Heart left ventricle (tissue), 16 donors: ENCODE data around the gene RASL10A. TPM values are rescaled to one million over a fixed set of nuclear protein-coding genes. Genes with fewer than 3 reads are reported as not detected.
A peak's percentile ranks its signal among the peaks of the same experiment; 100 is the strongest.

Experiments used
- ATAC-seq, 4 donors: fragments of 200-7000 bp; cut with Tn5 transposase; one replicate each; pipeline ENCODE4 v1.9.1; 2020 to 2022; ENCODE audit warnings: moderate library complexity in 4 of 4, mild to moderate bottlenecking in 3 of 4, moderate number of reproducible peaks in 1 of 4
- DNase-seq, 5 donors: peaks; one replicate each; pipeline ENCODE4 v3.0.0-alpha.2; 2020
- H3K27ac ChIP-seq, 12 donors: fragments of 200-600 bp; sonication (generic) in 4 of 12; one replicate each; pipeline versions ENCODE4 v1.5.0 to v1.8.0; 2016 to 2022; ENCODE audit warnings: mild to moderate bottlenecking in 2 of 12
- H3K27me3 ChIP-seq, 9 donors: fragments of 200-600 bp; sonication (generic) in 2 of 9; one replicate each; pipeline versions ENCODE4 v1.5.1 to v1.8.0; 2016 to 2022; ENCODE audit warnings: mild to moderate bottlenecking in 3 of 9
- H3K36me3 ChIP-seq, 9 donors: fragments of 200-600 bp; sonication (generic) in 2 of 9; one replicate each; pipeline versions ENCODE4 v1.5.0 to v1.8.0; 2018 to 2022; ENCODE audit warnings: mild to moderate bottlenecking in 2 of 9
- H3K4me1 ChIP-seq, 12 donors: fragments of 200-600 bp; sonication (generic) in 4 of 12; one replicate each; pipeline versions ENCODE4 v1.5.0 to v1.8.0; 2016 to 2022; ENCODE audit warnings: mild to moderate bottlenecking in 3 of 12
- H3K4me3 ChIP-seq, 12 donors: fragments of 200-600 bp; sonication (generic) in 4 of 12; one replicate each; pipeline versions ENCODE4 v1.5.0 to v1.8.0; 2017 to 2022; ENCODE audit warnings: mild to moderate bottlenecking in 9 of 12, moderate library complexity in 4 of 12
- H3K9me3 ChIP-seq, 12 donors: fragments of 200-600 bp; sonication (generic) in 4 of 12; one replicate each; pipeline versions ENCODE4 v1.5.0 to v1.8.0; 2016 to 2022; ENCODE audit warnings: mild to moderate bottlenecking in 1 of 12
- POLR2A ChIP-seq, 2 donors: fragments of 450-650 bp; IDR thresholded peaks; one replicate each; pipeline ENCODE4 v1.6.1; 2017; ENCODE audit warnings: antibody characterized with exemption in 2 of 2, mild to moderate bottlenecking in 2 of 2, moderate library complexity in 2 of 2
- WGBS, 4 donors: extraction: QIAGEN DNeasy Blood & Tissue Kit in 2 of 4; methylation state at CpG; one replicate each; pipeline versions ENCODE4 v1.1.5 to v1.1.7; 2013 to 2018; 5-methylcytosine and 5-hydroxymethylcytosine counted together
- intact Hi-C, 10 donors: fragments of 100-400 bp; cut with DNase I; formaldehyde crosslinking; loops; one replicate each; pipeline versions ENCODE4 v1.11.1 to v1.14.2; 2022
- polyA plus RNA-seq, 2 donors: library from polyadenylated mRNA; stranded (reverse); fragments of 200-250 nt; gene quantifications; one replicate each; pipeline ENCODE4 v1.2.3, GENCODE V29; 2013
- total RNA-seq, 9 donors: library from RNA; depleted of rRNA in 2 of 9; stranded (reverse); fragments of >200 nt in 2 of 9; fragmentation: NEBNext Ultra II Directional in 3 of 9; extraction: Animal tissue kit (Norgen Biotek cat#: 25700) in 3 of 9; gene quantifications; one replicate each; pipeline versions ENCODE4 v1.1.0 to v1.2.4, GENCODE V29; 2016 to 2023
- TF ChIP-seq, protein P1 (sequence below), 12 donors: fragments of 200-600 bp; sonication (generic) in 4 of 12; IDR thresholded peaks; one replicate each; pipeline versions ENCODE4 v1.5.0 to v1.8.0; 2018 to 2022; ENCODE audit warnings: antibody characterized with exemption in 12 of 12, mild to moderate bottlenecking in 5 of 12
- donor health status: ischemic (EF 13 %, LVEDD 7.1; RV severe dilation, severe dysfunction).
- donor health status: healthy with polysubstance abuse.
- donor health status: DM: no; HTN: yes; CAD: no.
- donor health status: DM: no; HTN: no; CAD: no.
- donor health status: ischemic (EF 25% LVEDD 6.9; RV normal size, moderate dysfunction).
- donor health status: ischemic (EF 25% LVEDD 5.7; RV mildly dilated, moderate dysfunction).
- donor health status: healthy.
- donor health status: DM: yes; HTN: yes; CAD: no.
- donor health status: ischemic (EF 35%, LVEDD 5.7; RV mildly dilated, moderate dysfunction).
- donor health status: nonischemic (EF 11% LVEDD 7.7; RV severe dilation, severe dysfunction).
- donor health status: DM: yes; HTN: yes; CAD: no.
- donor health status: PGD.
- donor health status: ischemic (EF 29% LVEDD 5.4; RV normal size, mild dysfunction).
- donor health status: nonischemic (EF 23%, LVEDD 6.1; RV moderate dilation, normal function).

Gene RASL10A
- total and polyA plus RNA-seq, 11 donors, result 0.29 to 5.8 (median 1.1) TPM

DNA sequence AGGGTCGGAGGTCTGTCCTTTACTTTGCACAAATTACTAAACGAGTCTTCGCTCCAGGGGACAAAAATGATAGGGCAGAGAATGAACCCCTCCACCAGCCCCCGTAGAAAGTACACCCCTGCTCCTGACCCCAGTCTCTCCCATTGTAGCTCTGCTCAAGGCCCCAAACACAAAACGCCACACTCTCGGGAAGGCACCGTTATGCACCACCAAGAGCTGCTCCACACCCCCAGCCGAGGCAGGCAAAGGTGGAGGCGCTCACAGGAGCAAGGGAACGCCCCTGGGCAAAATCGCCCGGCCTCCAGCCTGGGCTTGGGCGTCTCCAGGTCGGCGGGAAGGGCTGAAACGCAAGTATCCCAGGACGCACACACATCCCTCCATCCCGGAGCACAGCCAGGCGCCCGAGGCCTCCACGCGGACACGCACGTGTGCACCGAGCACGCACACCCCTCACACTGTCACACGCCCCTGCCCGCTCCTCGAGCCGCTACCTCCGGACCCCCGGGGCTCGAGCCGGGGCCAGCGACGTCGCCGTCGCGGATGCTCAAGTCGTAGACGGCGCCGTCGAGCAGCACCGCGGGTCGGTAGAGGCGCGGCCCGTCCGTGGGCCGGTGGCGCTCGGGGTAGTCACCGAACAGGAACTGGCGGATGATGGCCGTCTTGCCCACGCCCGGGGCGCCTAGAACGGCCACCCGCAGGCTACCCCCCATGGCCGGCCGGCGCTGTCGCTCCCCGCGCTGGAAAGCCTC lies 786 bp downstream of the RASL10A start:
- TF ChIP-seq POLR2A (IDR thresholded peaks at IDR 0.05), result no peak
- TF ChIP-seq, protein P1, sequence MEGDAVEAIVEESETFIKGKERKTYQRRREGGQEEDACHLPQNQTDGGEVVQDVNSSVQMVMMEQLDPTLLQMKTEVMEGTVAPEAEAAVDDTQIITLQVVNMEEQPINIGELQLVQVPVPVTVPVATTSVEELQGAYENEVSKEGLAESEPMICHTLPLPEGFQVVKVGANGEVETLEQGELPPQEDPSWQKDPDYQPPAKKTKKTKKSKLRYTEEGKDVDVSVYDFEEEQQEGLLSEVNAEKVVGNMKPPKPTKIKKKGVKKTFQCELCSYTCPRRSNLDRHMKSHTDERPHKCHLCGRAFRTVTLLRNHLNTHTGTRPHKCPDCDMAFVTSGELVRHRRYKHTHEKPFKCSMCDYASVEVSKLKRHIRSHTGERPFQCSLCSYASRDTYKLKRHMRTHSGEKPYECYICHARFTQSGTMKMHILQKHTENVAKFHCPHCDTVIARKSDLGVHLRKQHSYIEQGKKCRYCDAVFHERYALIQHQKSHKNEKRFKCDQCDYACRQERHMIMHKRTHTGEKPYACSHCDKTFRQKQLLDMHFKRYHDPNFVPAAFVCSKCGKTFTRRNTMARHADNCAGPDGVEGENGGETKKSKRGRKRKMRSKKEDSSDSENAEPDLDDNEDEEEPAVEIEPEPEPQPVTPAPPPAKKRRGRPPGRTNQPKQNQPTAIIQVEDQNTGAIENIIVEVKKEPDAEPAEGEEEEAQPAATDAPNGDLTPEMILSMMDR (IDR thresholded peaks at IDR 0.05), result no peak
- peak overlapping the region in 11 of 12 donors; percentile 28 to 63 (median 48) for H3K4me3 ChIP-seq
- intact Hi-C loops, result loop anchor here in 1 of 10 donors (2.0 kb wide), 1 partner anchor 46 kb away; the partner anchor contains the start of gene EWSR1
- WGBS, 4 donors, result 3 to 11% (median 5%) methylated on average over 15 to 69 of the region's 69 CpGs
- H3K36me3 ChIP-seq, result peaks cover 0 to 13% (median 0%) of the 10 kb centered on the region in 9 donors
- H3K4me1 ChIP-seq, result peaks cover 9 to 60% (median 45%) of the 10 kb centered on the region in 12 donors
- DNase-seq, result peak in 2 of 5 donors; percentile 24 to 64
- peak overlapping the region in 1 of 12 donors; percentile 9 for H3K27ac ChIP-seq
- H3K9me3 ChIP-seq, result no peaks in the 10 kb centered on the region
- H3K27me3 ChIP-seq, result peaks cover 4 to 36% (median 17%) of the 10 kb centered on the region in 9 donors
- no peak for ATAC-seq

DNA sequence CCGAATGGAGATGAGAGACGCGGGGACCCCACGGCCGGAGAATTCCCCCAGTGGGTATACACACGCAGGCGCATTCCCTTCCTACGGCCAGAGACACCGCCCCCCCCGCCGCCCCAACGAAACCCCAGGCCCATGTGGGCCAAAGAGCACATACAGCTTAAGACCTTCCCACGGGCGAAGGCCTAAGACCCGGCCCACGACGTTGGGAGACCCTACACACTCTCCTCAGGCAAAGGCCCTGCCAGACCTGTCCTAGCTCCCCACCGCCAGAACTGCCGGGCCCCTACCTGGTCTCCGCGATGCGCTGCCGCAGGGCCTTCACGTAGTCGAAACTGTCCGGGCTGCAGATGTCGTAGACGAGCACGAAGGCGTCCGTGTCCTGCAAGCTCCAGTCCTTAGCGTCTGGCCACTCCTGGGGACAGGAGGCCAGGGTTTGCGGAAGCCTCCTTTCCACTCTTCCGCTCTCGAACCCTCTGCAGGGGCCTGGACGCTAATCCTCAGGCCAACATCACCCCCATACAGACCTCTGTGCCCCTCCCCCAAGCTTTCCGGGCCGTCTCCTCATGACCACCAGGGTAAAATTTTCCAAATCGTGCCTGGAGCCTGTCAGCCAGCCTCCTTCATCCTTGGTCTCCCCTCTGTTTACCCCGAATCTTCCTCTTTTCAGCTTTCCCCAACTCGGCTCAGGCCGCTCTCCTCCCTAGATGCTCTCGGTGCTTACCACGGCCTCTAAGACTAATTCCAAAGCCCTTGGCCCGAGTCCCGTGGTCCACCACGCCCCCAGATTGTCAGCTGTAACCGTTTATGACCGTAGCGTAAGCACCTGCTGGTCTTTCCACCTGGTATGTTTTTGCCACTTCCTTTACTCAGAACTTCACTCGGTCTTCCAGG lies 1.7 kb downstream of the RASL10A start:
- Histone ChIP-seq H3K27ac (no peak overlapping the region), H3K36me3 (peaks cover 0 to 13% (median 0%) of the 10 kb centered on the region in 9 donors), H3K27me3 (peaks cover 4 to 36% (median 17%) of the 10 kb centered on the region in 9 donors), H3K9me3 (no peaks in the 10 kb centered on the region), H3K4me1 (peaks cover 9 to 69% (median 54%) of the 10 kb centered on the region in 12 donors), H3K4me3 (peak overlapping the region in 8 of 12 donors; percentile 42 to 63 (median 51))
- DNase-seq (peak in 1 of 5 donors; percentile 63), ATAC-seq (no peak)
- intact Hi-C loops, result loop anchor here in 1 of 10 donors (2.0 kb wide), 1 partner anchor 45 kb away; the partner anchor contains the start of gene EWSR1
- WGBS, 4 donors, result 17 to 27% (median 21%) methylated on average over 36 to 51 of the region's 51 CpGs
- TF ChIP-seq POLR2A (IDR thresholded peaks at IDR 0.05), result no peak
- TF ChIP-seq, protein P1 (IDR thresholded peaks at IDR 0.05), result no peak

DNA sequence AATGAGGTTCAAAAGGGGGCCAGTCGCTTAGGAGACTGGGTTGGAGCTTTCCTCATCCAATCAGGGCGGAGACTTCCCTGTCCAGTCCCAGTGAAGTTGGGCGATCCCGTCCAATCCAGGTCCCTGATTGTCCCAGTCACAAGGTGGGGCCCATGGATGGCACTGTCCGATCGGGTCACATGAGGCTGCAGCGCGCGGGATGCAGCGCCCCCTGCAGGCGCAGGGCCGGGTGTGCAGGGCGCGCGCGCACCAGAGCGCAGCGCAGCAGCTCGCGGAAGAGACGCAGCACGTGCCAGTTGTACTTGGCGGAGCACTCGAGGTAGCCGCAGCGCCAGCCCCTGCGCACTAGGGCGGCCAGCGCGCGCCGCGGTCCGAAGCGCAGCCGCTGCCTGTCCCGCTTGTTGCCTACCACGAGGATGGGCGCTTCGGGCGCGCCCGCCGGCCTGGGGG lies 2.3 kb downstream of the RASL10A start:
- DNase-seq (peak in 1 of 5 donors; percentile 72), ATAC-seq (peak in 2 of 4 donors; percentile 7 to 8)
- intact Hi-C loops, result no loop called here
- Histone ChIP-seq H3K36me3 (peaks cover 0 to 13% (median 0%) of the 10 kb centered on the region in 9 donors), H3K4me3 (no peak overlapping the region), H3K9me3 (no peaks in the 10 kb centered on the region), H3K4me1 (peaks cover 9 to 75% (median 60%) of the 10 kb centered on the region in 12 donors), H3K27me3 (peaks cover 4 to 36% (median 17%) of the 10 kb centered on the region in 9 donors), H3K27ac (no peak overlapping the region)
- no peak for TF ChIP-seq POLR2A (IDR thresholded peaks at IDR 0.05)
- TF ChIP-seq, protein P1 (IDR thresholded peaks at IDR 0.05), result peak; percentile 48 to 77 (median 68)
- WGBS, 4 donors, result 15 to 26% (median 18%) methylated on average over 33 to 44 of the region's 44 CpGs
